ENCODE data around the gene TMEM130. TPM values are rescaled to one million over a fixed set of nuclear protein-coding genes. Genes with fewer than 3 reads are reported as not detected.
"Not testable (repeated sequence)": the region's sequence is repeated elsewhere in the genome, so short reads cannot be mapped to it uniquely, and the experiment has no call there.

TMEM130 gene
- total RNA-seq, 1 donor from 2014 or later: not detected

- Histone ChIP-seq H3K4me3 (ENCODE audit: low read depth, low read length) (no peak overlapping the region), H3K27me3 (ENCODE audit: control insufficient read depth, insufficient read depth, low read length) (no peaks in the 10 kb centered on the region), H3K36me3 (ENCODE audit: control insufficient read depth, insufficient read depth, low read length) (no peaks in the 10 kb centered on the region)
- no peak for TF ChIP-seq CTCF (IDR thresholded peaks at IDR 0.05; ENCODE audit: insufficient read depth, low read length, severe bottlenecking)
- DNase-seq (ENCODE audit: low read depth): no peak
- no peak for FAIRE-seq
Observed at GRCh38 chr7:98877146-98877545, 7.3 kb upstream of the TMEM130 start.

- H3K27me3 ChIP-seq (ENCODE audit: control insufficient read depth, insufficient read depth, low read length): peaks cover 3% of the 10 kb centered on the region
- H3K4me3 ChIP-seq (ENCODE audit: low read depth, low read length): no peak overlapping the region
- H3K36me3 ChIP-seq (ENCODE audit: control insufficient read depth, insufficient read depth, low read length): no peaks in the 10 kb centered on the region
- no peak for TF ChIP-seq CTCF (IDR thresholded peaks at IDR 0.05; ENCODE audit: insufficient read depth, low read length, severe bottlenecking)
- FAIRE-seq (no peak), DNase-seq (ENCODE audit: low read depth) (no peak)
Observed at GRCh38 chr7:98875501-98875900, 5.7 kb upstream of the TMEM130 start.

GRCh38 chr7:98874942-98875341, 5.1 kb upstream of the TMEM130 start:
- TF ChIP-seq CTCF (IDR thresholded peaks at IDR 0.05; ENCODE audit: insufficient read depth, low read length, severe bottlenecking): no peak
- Histone ChIP-seq H3K36me3 (ENCODE audit: control insufficient read depth, insufficient read depth, low read length) (no peaks in the 10 kb centered on the region), H3K27me3 (ENCODE audit: control insufficient read depth, insufficient read depth, low read length) (peaks cover 4% of the 10 kb centered on the region), H3K4me3 (ENCODE audit: low read depth, low read length) (no peak overlapping the region)
- FAIRE-seq (no peak), DNase-seq (ENCODE audit: low read depth) (no peak)

- H3K27me3 ChIP-seq (ENCODE audit: control insufficient read depth, insufficient read depth, low read length): peaks cover 13% of the 10 kb centered on the region
- DNase-seq (ENCODE audit: low read depth); FAIRE-seq; H3K36me3 ChIP-seq (ENCODE audit: control insufficient read depth, insufficient read depth, low read length); H3K4me3 ChIP-seq (ENCODE audit: low read depth, low read length): not testable (repeated sequence)
Observed at GRCh38 chr7:98873610-98874009, 3.8 kb upstream of the TMEM130 start.

- Histone ChIP-seq H3K27me3 (ENCODE audit: control insufficient read depth, insufficient read depth, low read length) (peaks cover 13% of the 10 kb centered on the region), H3K4me3 (ENCODE audit: low read depth, low read length) (no peak overlapping the region), H3K36me3 (ENCODE audit: control insufficient read depth, insufficient read depth, low read length) (no peaks in the 10 kb centered on the region)
- DNase-seq (ENCODE audit: low read depth): no peak
- FAIRE-seq: no peak
- peak; percentile 27 for TF ChIP-seq CTCF (IDR thresholded peaks at IDR 0.05; ENCODE audit: insufficient read depth, low read length, severe bottlenecking)
Observed at GRCh38 chr7:98872328-98872924, 2.6 kb upstream of the TMEM130 start.

- Histone ChIP-seq H3K4me3 (ENCODE audit: low read depth, low read length) (no peak overlapping the region), H3K36me3 (ENCODE audit: control insufficient read depth, insufficient read depth, low read length) (no peaks in the 10 kb centered on the region), H3K27me3 (ENCODE audit: control insufficient read depth, insufficient read depth, low read length) (peaks cover 13% of the 10 kb centered on the region)
- DNase-seq (ENCODE audit: low read depth) (no peak), FAIRE-seq (no peak)
- no peak for TF ChIP-seq CTCF (IDR thresholded peaks at IDR 0.05; ENCODE audit: insufficient read depth, low read length, severe bottlenecking)
Observed at GRCh38 chr7:98870807-98871491, 1.1 kb upstream of the TMEM130 start.
